Measurements from ENCODE around the gene CSMD2. TPM values are rescaled to one million over a fixed set of nuclear protein-coding genes. Genes with fewer than 3 reads are reported as not detected.
"Not testable (repeated sequence)": the region's sequence is repeated elsewhere in the genome, so short reads cannot be mapped to it uniquely, and the experiment has no call there.

Gene CSMD2
- total and polyA plus RNA-seq, 4 experiments from 2014 or later, result not detected

DNA sequence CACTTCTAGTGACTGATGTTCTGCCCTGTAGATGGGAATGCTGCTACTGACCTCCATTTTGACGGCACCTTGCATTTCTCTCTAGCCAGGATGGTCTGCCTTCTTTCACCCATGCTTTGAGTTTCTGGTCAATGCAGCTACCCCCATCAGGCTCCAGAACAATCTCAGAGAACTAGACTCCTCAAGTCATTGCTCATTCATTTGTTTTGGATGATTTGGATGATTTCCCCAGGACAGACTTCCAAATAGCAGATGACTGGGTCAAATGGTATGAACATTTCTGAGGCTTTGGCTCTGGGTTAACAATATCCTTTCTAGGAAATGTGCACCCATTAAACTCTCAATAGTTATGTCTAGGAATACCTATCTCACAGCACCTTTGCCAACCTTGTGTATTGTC, 63.9 kb downstream of the CSMD2 start:
- ChIA-PET POLR2A (ENCODE audit: partially characterized antibody) (no interaction called here), CTCF (ENCODE audit: partially characterized antibody) (no interaction called here)
- H3K4me1 Mint-ChIP-seq, result no peaks in the 10 kb centered on the region
- no peak for DNase-seq
- peaks cover 0 to 8% (median 1%) of the 10 kb centered on the region in 8 donors for H3K9me3 Mint-ChIP-seq
- H3K27me3 ChIP-seq (ENCODE audit: insufficient read depth, low read length), result no peaks in the 10 kb centered on the region
- H3K27ac Mint-ChIP-seq, result no peak overlapping the region
- no peak overlapping the region for H3K4me3 ChIP-seq (ENCODE audit: low read length in 2 of 2)
- H3K36me3 Mint-ChIP-seq, result no peaks in the 10 kb centered on the region
- no peaks in the 10 kb centered on the region for H3K4me1 ChIP-seq (ENCODE audit: insufficient read depth, low read length)
- H3K9me3 ChIP-seq (ENCODE audit: control insufficient read depth in 1 of 2, low read length in 2 of 2), result no peaks in the 10 kb centered on the region
- no peak overlapping the region for H3K4me3 Mint-ChIP-seq
- H3K27me3 Mint-ChIP-seq, result peaks cover 3 to 14% of the 10 kb centered on the region in 2 donors
- H3K27ac ChIP-seq (ENCODE audit: low read depth, low read length), result no peak overlapping the region
- H3K36me3 ChIP-seq (ENCODE audit: insufficient read depth, low read length), result no peaks in the 10 kb centered on the region
- intact Hi-C loops (cut with micrococcal nuclease), result no loop called here

DNA sequence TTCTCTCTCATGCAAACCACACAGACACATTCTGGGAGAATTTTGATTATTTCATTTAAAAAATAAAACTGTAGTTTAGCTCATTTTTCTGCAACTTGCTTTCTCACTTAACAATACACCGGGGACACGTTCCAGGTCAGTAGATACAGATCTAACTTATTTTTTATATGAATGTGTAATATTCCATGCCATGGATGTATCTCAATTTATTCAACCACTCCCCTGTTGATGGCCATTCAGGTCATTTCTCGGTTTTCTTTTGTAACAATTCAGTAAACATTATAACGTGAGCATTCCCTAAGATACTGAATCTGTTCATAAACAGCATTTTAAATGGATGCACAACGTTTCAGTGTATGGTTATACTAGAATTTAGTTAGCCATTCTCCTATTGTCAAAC, 64.7 kb downstream of the CSMD2 start:
- H3K36me3 ChIP-seq (ENCODE audit: insufficient read depth, low read length), result no peaks in the 10 kb centered on the region
- Mint-ChIP-seq H3K4me1 (no peaks in the 10 kb centered on the region), H3K27ac (no peak overlapping the region), H3K36me3 (no peaks in the 10 kb centered on the region), H3K9me3 (peaks cover 0 to 8% (median 0%) of the 10 kb centered on the region in 8 donors), H3K4me3 (no peak overlapping the region), H3K27me3 (peaks cover 3 to 7% of the 10 kb centered on the region in 2 donors)
- DNase-seq, result no peak
- ChIA-PET CTCF (ENCODE audit: partially characterized antibody) (no interaction called here), POLR2A (ENCODE audit: partially characterized antibody) (no interaction called here)
- no peaks in the 10 kb centered on the region for H3K27me3 ChIP-seq (ENCODE audit: insufficient read depth, low read length)
- no peak overlapping the region for H3K27ac ChIP-seq (ENCODE audit: low read depth, low read length)
- H3K9me3 ChIP-seq (ENCODE audit: control insufficient read depth in 1 of 2, low read length in 2 of 2), result no peaks in the 10 kb centered on the region
- no peak overlapping the region for H3K4me3 ChIP-seq (ENCODE audit: low read length in 2 of 2)
- no peaks in the 10 kb centered on the region for H3K4me1 ChIP-seq (ENCODE audit: insufficient read depth, low read length)
- intact Hi-C loops (cut with micrococcal nuclease), result no loop called here

DNA sequence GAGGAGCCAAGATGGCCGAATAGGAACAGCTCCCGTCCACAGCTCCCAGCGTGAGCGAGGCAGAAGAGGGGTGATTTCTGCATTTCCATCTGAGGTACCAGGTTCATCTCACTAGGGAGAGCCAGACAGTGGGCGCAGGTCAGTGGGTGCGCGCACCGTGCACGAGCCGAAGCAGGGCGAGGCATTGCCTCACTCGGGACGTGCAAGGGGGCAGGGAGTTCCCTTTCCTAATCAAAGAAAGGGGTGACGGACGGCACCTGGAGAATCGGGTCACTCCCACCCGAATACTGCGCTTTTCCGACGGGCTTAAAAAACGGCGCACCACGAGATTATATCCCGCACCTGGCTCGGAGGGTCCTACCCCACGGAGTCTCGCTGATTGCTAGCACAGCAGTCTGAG, 72.6 kb downstream of the CSMD2 start:
- H3K36me3 Mint-ChIP-seq; POLR2A ChIA-PET (ENCODE audit: partially characterized antibody): not testable (repeated sequence)

DNA sequence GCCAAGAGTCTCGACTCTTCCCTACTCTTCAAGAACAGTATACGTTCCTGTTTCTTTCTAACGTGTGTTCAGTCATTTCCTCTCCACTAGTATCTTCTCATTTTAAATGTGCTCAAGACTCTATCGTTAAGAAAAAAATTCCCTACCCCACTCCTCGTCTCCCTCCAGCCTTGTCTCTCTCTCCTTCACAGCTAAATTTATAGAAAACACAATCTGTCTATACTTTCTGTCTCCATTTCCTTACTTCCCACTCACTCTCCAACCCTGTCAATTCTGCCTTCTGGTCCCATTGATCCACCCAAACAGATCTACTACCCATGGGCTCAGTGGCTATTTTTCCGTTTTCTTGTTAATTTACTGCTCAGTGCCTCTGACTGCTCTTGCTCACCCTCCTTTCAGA, 75.3 kb downstream of the CSMD2 start:
- no peak overlapping the region for H3K4me3 ChIP-seq (ENCODE audit: low read length in 2 of 2)
- Mint-ChIP-seq H3K27ac (no peak overlapping the region), H3K36me3 (no peaks in the 10 kb centered on the region), H3K9me3 (peaks cover 0 to 9% (median 2%) of the 10 kb centered on the region in 8 donors), H3K4me1 (no peaks in the 10 kb centered on the region), H3K4me3 (no peak overlapping the region), H3K27me3 (peaks cover 9% of the 10 kb centered on the region in 2 donors)
- no peaks in the 10 kb centered on the region for H3K4me1 ChIP-seq (ENCODE audit: insufficient read depth, low read length)
- CTCF ChIA-PET (ENCODE audit: partially characterized antibody), result no interaction called here
- POLR2A ChIA-PET (ENCODE audit: partially characterized antibody), result no interaction called here
- H3K9me3 ChIP-seq (ENCODE audit: control insufficient read depth in 1 of 2, low read length in 2 of 2), result no peaks in the 10 kb centered on the region
- H3K36me3 ChIP-seq (ENCODE audit: insufficient read depth, low read length), result no peaks in the 10 kb centered on the region
- H3K27ac ChIP-seq (ENCODE audit: low read depth, low read length), result no peak overlapping the region
- H3K27me3 ChIP-seq (ENCODE audit: insufficient read depth, low read length), result no peaks in the 10 kb centered on the region
- DNase-seq, result no peak
- intact Hi-C loops (cut with micrococcal nuclease), result no loop called here

More for the DNA sequence above, 72.6 kb downstream of the CSMD2 start:
- H3K4me1 Mint-ChIP-seq; H3K27me3 ChIP-seq (ENCODE audit: insufficient read depth, low read length); H3K9me3 ChIP-seq (ENCODE audit: control insufficient read depth in 1 of 2, low read length in 2 of 2); H3K4me3 ChIP-seq (ENCODE audit: low read length in 2 of 2); H3K4me3 Mint-ChIP-seq; intact Hi-C loops (cut with micrococcal nuclease); H3K36me3 ChIP-seq (ENCODE audit: insufficient read depth, low read length); H3K9me3 Mint-ChIP-seq; H3K27ac ChIP-seq (ENCODE audit: low read depth, low read length); CTCF ChIA-PET (ENCODE audit: partially characterized antibody); H3K4me1 ChIP-seq (ENCODE audit: insufficient read depth, low read length); H3K27ac Mint-ChIP-seq; DNase-seq; H3K27me3 Mint-ChIP-seq: not testable (repeated sequence)

DNA sequence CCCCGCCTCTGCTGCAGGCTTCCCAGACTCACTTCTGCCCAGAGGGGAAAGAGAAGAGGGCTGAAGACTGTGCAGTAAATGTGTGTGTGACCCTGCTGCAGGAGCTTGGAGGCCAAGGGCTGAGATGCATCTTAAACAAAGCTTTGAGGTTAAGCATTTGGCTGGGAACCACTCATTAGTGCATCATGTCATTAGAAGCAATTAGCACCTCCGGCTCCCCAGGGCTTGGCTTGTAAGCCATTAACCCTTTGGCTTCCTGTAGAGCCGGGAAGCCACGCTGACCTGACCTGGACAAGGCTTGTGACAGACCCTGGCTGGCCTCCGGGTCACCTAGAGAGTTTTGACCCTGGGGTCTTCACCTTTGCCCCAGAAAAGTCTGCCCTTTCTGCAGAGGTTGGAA, 77.0 kb downstream of the CSMD2 start:
- Mint-ChIP-seq H3K4me3 (no peak overlapping the region), H3K9me3 (peaks cover 0 to 13% (median 3%) of the 10 kb centered on the region in 8 donors), H3K36me3 (no peaks in the 10 kb centered on the region), H3K4me1 (no peaks in the 10 kb centered on the region), H3K27ac (no peak overlapping the region), H3K27me3 (peaks cover 9% of the 10 kb centered on the region in 2 donors)
- intact Hi-C loops (cut with micrococcal nuclease), result no loop called here
- no peaks in the 10 kb centered on the region for H3K9me3 ChIP-seq (ENCODE audit: control insufficient read depth in 1 of 2, low read length in 2 of 2)
- H3K4me3 ChIP-seq (ENCODE audit: low read length in 2 of 2), result no peak overlapping the region
- H3K36me3 ChIP-seq (ENCODE audit: insufficient read depth, low read length), result no peaks in the 10 kb centered on the region
- POLR2A ChIA-PET (ENCODE audit: partially characterized antibody), result no interaction called here
- H3K4me1 ChIP-seq (ENCODE audit: insufficient read depth, low read length), result no peaks in the 10 kb centered on the region
- DNase-seq, result no peak
- CTCF ChIA-PET (ENCODE audit: partially characterized antibody), result no interaction called here
- H3K27ac ChIP-seq (ENCODE audit: low read depth, low read length), result no peak overlapping the region
- H3K27me3 ChIP-seq (ENCODE audit: insufficient read depth, low read length), result no peaks in the 10 kb centered on the region

DNA sequence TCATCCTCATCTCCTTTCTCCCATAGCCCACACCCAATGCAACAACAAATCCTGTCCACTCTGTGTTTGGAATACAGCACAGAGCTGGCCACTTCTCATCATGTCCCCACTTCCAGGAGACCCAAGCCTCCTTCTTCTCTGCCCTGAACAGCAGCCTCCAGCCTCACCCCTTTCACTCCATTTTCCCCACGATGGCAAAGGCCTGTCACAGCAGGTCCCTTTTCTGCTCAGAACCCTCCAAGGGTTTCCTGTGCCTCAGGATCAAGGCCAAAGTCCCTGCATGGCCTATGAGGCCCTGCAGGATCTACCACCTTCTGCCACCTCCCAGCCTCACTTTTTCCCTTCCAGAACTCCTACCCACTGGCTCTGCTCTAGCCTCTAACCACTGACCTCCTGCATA, 78.5 kb downstream of the CSMD2 start:
- Mint-ChIP-seq H3K4me3 (no peak overlapping the region), H3K4me1 (no peaks in the 10 kb centered on the region), H3K27me3 (peaks cover 9% of the 10 kb centered on the region in 2 donors), H3K9me3 (peaks cover 0 to 13% (median 3%) of the 10 kb centered on the region in 8 donors), H3K27ac (no peak overlapping the region), H3K36me3 (no peaks in the 10 kb centered on the region)
- ChIA-PET POLR2A (ENCODE audit: partially characterized antibody) (no interaction called here), CTCF (ENCODE audit: partially characterized antibody) (no interaction called here)
- DNase-seq, result no peak
- Histone ChIP-seq H3K4me3 (ENCODE audit: low read length in 2 of 2) (no peak overlapping the region), H3K4me1 (ENCODE audit: insufficient read depth, low read length) (no peaks in the 10 kb centered on the region), H3K27me3 (ENCODE audit: insufficient read depth, low read length) (no peaks in the 10 kb centered on the region), H3K9me3 (ENCODE audit: control insufficient read depth in 1 of 2, low read length in 2 of 2) (no peaks in the 10 kb centered on the region), H3K36me3 (ENCODE audit: insufficient read depth, low read length) (no peaks in the 10 kb centered on the region), H3K27ac (ENCODE audit: low read depth, low read length) (no peak overlapping the region)
- intact Hi-C loops (cut with micrococcal nuclease), result no loop called here

DNA sequence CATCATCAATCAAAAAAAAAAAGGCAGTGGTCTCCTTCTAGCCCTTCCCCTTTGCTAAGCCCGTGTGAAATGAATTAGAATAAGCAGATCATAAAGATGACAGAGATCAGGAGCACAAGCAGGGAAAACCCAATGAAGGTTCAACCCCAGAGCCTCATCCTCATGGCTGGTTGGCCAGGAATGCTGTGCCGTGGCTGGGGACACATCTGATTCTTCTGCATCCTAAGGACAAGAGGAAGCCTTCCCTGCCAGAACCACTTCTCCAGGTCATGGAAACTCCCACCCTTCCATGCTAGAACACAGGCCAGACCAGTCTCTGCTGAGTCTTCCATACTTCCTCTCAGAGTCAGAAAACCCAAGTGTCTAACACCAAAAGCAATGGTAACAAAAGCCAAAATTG, 81.1 kb downstream of the CSMD2 start:
- ChIA-PET CTCF (ENCODE audit: partially characterized antibody) (no interaction called here), POLR2A (ENCODE audit: partially characterized antibody) (no interaction called here)
- no peak for DNase-seq
- Histone ChIP-seq H3K36me3 (ENCODE audit: insufficient read depth, low read length) (no peaks in the 10 kb centered on the region), H3K4me1 (ENCODE audit: insufficient read depth, low read length) (no peaks in the 10 kb centered on the region), H3K4me3 (ENCODE audit: low read length in 2 of 2) (no peak overlapping the region), H3K9me3 (ENCODE audit: control insufficient read depth in 1 of 2, low read length in 2 of 2) (no peaks in the 10 kb centered on the region), H3K27ac (ENCODE audit: low read depth, low read length) (no peak overlapping the region), H3K27me3 (ENCODE audit: insufficient read depth, low read length) (no peaks in the 10 kb centered on the region)
- H3K9me3 Mint-ChIP-seq, result peaks cover 0 to 14% (median 9%) of the 10 kb centered on the region in 8 donors
- H3K4me1 Mint-ChIP-seq, result no peaks in the 10 kb centered on the region
- intact Hi-C loops (cut with micrococcal nuclease), result no loop called here
- H3K27ac Mint-ChIP-seq, result no peak overlapping the region
- H3K36me3 Mint-ChIP-seq, result no peaks in the 10 kb centered on the region
- H3K4me3 Mint-ChIP-seq, result no peak overlapping the region
- H3K27me3 Mint-ChIP-seq, result peaks cover 3% of the 10 kb centered on the region in 2 donors

DNA sequence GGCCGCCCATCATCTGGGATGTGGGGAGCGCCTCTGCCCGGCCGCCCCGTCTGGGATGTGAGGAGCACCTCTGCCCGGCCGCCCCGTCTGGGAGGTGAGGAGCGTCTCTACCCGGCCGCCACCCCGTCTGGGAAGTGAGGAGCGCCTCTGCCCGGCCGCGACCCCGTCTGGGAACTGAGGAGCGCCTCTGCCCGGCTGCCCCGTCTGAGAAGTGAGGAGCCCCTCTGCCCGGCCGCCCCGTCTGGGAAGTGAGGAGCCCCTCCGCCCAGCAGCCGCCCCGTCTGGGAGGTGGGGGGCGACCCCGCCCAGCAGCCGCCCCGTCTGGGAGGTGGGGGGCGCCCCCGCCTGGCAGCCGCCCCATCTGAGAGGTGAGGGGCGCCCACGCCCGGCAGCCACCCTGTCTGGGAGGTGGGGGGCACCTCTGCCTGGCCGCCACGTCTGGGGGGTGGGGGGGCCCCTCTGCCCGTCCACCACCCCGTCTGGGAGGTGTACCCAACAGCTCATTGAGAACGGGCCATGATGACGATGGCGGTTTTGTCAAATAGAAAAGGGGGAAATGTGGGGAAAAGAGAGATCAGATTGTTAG, 82.9 kb downstream of the CSMD2 start:
- H3K27ac Mint-ChIP-seq; H3K27me3 Mint-ChIP-seq; H3K9me3 ChIP-seq (ENCODE audit: control insufficient read depth in 1 of 2, low read length in 2 of 2); POLR2A ChIA-PET (ENCODE audit: partially characterized antibody); DNase-seq; H3K36me3 ChIP-seq (ENCODE audit: insufficient read depth, low read length); H3K4me1 Mint-ChIP-seq; H3K36me3 Mint-ChIP-seq; intact Hi-C loops (cut with micrococcal nuclease); H3K27ac ChIP-seq (ENCODE audit: low read depth, low read length); H3K27me3 ChIP-seq (ENCODE audit: insufficient read depth, low read length); CTCF ChIA-PET (ENCODE audit: partially characterized antibody); H3K4me1 ChIP-seq (ENCODE audit: insufficient read depth, low read length); H3K4me3 Mint-ChIP-seq; H3K4me3 ChIP-seq (ENCODE audit: low read length in 2 of 2): not testable (repeated sequence)
- peaks cover 0 to 14% (median 9%) of the 10 kb centered on the region in 8 donors for H3K9me3 Mint-ChIP-seq
